ENCODE measurements around the gene DVL2.
A peak's percentile ranks its signal among the peaks of the same experiment; 100 is the strongest.
"Not testable (repeated sequence)": the region's sequence is repeated elsewhere in the genome, so short reads cannot be mapped to it uniquely, and the experiment has no call there.

The DVL2 gene

GRCh38 chr17:7254511-7254910 lies 20.2 kb upstream of the DVL2 start:
- DNase-seq = no peak

GRCh38 chr17:7253082-7253481 lies 18.8 kb upstream of the DVL2 start:
- DNase-seq = no peak

GRCh38 chr17:7252176-7253043 lies 18.1 kb upstream of the DVL2 start, which contains the start of gene ELP5:
Gene ELP5 (plus strand): TSS chr17:7252215. CDS start chr17:7252551, 336 bp downstream.
- DNase-seq = peak; percentile 63

- DNase-seq = peak; percentile 90
These were observed 17.4 kb upstream of the DVL2 start, which contains the start of gene CTDNEP1 for GRCh38 chr17:7251661-7252175. Gene CTDNEP1 (minus strand): TSS chr17:7251734. CDS start chr17:7251296, 438 bp downstream.

- no peak for DNase-seq
These were observed 16.6 kb upstream of the DVL2 start for GRCh38 chr17:7250695-7251627.

GRCh38 chr17:7249830-7250229 lies 15.5 kb upstream of the DVL2 start:
- no peak for DNase-seq

GRCh38 chr17:7249214-7249613 lies 14.9 kb upstream of the DVL2 start:
- DNase-seq = no peak

- DNase-seq = no peak
These were observed 14.5 kb upstream of the DVL2 start for GRCh38 chr17:7248796-7249195.

GRCh38 chr17:7246779-7247178 lies 12.5 kb upstream of the DVL2 start:
- no peak for DNase-seq

- not testable (repeated sequence) for DNase-seq
These were observed 9.5 kb upstream of the DVL2 start for GRCh38 chr17:7243838-7244237.

GRCh38 chr17:7243453-7243729 lies 9.1 kb upstream of the DVL2 start:
- no peak for DNase-seq

GRCh38 chr17:7242717-7243452 lies 8.6 kb upstream of the DVL2 start:
- peak; percentile 81 for DNase-seq

- peak; percentile 63 for DNase-seq
These were observed 7.7 kb upstream of the DVL2 start, which contains the start of gene GABARAP for GRCh38 chr17:7241783-7242716. Gene GABARAP (minus strand): TSS chr17:7242449. CDS start chr17:7242330, 119 bp downstream.

- no peak for DNase-seq
These were observed 6.9 kb upstream of the DVL2 start for GRCh38 chr17:7241090-7241733.

GRCh38 chr17:7240375-7240774 lies 6.1 kb upstream of the DVL2 start:
- no peak for DNase-seq

GRCh38 chr17:7239091-7240027 lies 5.0 kb upstream of the DVL2 start, which contains the start of gene PHF23:
Gene PHF23 (minus strand): TSS chr17:7239457. CDS start chr17:7239279, 178 bp downstream.
- DNase-seq = peak; percentile 97

- no peak for DNase-seq
These were observed 4.2 kb upstream of the DVL2 start for GRCh38 chr17:7238420-7239090.

- no peak for DNase-seq
These were observed 3.6 kb upstream of the DVL2 start for GRCh38 chr17:7237761-7238419.

Data from NCI-H1436 treated with DMSO at 0.1 percent for 48 hours (cell line).